ENCODE data around the gene CCDC146. TPM values are rescaled to one million over a fixed set of nuclear protein-coding genes. Genes with fewer than 3 reads are reported as not detected.
"Not testable (repeated sequence)": the region's sequence is repeated elsewhere in the genome, so short reads cannot be mapped to it uniquely, and the experiment has no call there.

The CCDC146 gene
- total RNA-seq, 1 donor from 2014 or later, result 0.79 TPM

DNA sequence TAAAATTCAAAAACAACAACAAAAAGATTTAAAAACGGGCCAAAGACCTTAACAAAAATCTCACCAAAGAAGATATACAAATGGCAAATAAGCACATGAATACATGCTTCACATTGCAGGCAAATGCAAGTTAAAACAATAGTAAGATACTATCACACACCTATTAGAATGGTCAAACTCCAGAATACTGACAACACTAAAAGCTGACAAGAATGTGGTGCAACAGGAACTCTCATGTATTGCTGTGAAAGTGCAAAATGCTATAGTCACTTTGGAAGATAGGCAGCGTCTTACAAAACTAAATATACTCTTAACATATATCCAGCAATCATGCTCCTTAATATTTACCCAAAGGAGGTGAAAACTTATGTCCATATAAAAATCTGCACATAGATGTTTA, 16.3 kb downstream of the CCDC146 start:
- DNase-seq (ENCODE audit: low read depth in 2 of 2), result not testable (repeated sequence)

DNA sequence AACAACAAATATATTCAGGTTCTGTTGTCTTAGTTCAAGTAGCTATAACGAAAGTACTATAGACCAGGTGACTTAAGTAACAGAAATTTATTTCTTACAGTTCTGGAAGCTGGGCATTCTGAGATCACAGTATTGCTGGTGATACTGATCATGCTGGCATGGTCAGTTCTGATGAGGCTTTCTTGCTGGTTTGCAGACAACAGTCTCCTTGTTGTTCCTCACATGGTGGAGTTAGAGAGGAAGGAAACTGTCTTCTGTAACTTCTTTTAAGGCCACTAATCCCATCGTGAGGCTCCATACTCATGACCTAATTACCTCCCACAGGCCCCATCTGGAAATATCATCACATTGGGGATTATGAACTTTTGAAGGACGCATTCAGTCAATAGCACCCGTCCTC, 17.9 kb downstream of the CCDC146 start:
- not testable (repeated sequence) for DNase-seq (ENCODE audit: low read depth in 2 of 2)

DNA sequence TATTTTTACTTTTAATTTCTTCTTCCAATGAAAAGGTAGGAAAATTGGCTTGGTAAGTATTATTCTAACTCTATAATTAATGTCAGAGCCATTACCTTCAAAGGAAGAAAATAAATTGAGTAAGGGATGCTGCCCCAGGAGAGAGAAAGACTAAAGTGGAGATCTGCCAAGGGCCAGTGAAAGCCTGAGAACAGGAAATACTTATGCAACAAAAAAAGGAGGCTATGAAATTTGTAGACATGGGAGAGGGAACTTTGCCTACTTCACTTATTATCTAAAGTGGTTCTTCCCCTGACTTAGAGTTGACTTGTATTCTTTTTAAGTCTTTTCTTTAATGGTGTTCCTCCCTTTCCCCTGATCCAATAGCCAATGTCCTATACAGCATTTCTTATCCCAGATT, 29.8 kb downstream of the CCDC146 start:
- peak in 1 of 2 donors; percentile 34 for DNase-seq (ENCODE audit: low read depth in 2 of 2)

DNA sequence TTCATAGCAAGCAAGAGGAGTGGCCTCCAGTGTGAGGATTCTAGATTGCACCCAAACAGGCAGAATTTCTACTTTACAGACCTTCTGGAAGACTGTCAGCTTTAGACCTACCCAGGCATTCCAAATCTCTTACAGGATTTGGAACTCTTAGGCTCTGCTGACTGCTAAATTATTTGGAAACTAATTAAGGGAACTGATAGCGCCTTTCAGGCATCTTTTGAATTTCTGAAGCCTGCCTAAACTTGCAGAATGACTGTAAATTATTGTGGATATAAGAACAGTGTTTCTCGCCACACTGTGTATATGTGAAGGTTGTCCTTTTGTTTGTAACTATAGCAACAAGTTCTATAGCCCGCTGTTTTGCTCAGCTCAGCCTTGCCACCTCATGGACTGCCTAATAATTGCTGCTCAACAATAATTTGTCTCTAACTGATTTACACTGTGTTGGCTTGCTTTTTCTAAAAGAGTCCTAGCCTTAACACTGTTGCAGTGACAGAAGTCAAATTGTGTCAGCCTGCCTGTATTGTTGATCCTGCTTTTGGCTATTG, 32.6 kb downstream of the CCDC146 start:
- DNase-seq (ENCODE audit: low read depth in 2 of 2), result not testable (repeated sequence)

DNA sequence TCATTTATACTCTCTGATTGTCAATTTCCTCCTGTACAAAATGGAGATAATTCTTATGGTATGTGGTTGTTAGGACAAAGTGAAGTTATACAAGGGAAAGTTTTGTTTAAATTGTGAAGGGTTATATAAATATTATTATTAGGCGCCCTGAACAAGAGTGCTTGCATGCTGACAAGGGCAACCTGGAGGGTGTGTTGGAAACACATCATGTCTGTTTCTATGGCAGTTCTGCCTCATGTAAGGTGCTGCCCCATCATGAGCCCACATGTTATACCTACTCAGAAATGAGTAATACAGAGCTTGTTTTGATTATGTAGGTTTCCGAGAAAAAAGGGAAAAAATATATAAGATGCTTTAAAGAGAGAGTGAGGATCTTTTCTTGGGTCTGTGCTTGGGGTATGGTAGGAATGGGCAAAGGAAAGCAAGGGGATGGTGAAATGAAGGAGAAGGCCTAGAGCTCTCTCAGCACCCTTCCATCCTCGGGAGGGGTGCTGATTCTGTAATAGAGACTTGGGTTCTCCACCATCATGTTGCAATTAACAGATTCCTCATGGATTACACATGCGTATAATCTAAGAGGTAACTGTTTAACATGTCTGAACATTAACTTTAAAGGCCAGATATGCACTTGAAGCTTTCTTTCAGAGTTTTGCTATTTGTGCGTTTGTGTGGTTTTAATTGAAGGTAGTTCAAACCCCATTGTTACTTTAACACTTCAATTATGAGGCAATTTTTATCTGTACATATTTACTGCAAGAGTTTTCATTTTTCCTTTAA, 33.4 kb downstream of the CCDC146 start:
- DNase-seq (ENCODE audit: low read depth in 2 of 2), result peak in 1 of 2 donors; percentile 1

DNA sequence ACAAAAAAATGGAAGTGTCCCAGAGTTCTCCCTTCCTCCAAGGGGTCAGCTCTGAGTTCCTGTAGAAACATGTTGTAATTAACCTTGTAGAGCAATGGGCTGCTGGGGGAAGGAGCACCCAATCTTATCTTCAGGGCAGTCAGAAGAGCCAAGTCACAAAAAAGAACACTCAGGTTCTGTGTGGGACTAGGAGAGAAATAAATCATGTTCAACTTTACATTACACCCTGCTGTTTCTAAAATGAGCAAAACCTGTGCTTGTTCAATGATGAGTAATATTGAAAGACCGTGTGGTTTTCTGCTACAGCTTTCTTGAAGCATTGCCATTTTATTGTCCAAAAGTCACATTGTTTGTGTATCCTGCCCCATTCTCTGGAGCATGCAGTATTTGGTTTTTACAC, 34.6 kb downstream of the CCDC146 start:
- DNase-seq (ENCODE audit: low read depth in 2 of 2), result not testable (repeated sequence)

DNA sequence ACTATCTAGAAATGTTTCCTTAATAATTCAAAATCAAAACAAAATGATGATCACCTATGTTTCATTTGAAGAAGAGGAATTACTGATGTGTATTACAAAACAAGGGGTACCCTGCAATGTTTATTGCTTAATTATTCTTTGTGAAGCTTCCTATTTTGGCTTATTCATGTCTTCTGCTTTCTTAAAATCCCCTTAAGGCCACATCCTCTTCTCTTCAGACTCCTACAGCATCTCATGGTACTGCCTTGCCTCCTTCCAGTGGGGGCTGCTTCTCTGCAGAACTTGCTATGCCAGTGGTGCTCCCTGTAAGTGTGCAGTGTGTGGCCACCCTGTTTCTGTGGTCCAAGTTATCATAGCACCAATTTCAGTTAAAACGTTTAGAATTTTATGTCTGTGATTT, 35.0 kb downstream of the CCDC146 start:
- no peak for DNase-seq (ENCODE audit: low read depth in 2 of 2)

DNA sequence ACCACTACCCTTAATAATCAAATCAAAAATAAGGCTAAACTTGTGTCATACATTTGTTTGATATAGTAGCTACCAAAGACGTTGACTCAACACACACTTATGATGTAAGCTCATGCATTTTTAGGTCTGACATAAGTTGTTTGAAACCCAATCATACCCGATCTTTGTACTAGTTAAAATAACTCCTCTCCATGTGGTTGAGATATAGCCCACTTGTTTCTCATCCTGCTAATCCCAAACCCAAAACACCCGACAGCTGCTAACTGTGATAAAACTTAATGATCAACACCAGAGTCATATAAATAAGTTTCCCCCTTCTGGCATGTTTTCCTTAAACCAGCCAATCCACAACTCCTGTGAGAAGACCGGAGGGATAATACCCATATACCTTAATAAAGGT, 48.7 kb downstream of the CCDC146 start:
- not testable (repeated sequence) for DNase-seq (ENCODE audit: low read depth in 2 of 2)

DNA sequence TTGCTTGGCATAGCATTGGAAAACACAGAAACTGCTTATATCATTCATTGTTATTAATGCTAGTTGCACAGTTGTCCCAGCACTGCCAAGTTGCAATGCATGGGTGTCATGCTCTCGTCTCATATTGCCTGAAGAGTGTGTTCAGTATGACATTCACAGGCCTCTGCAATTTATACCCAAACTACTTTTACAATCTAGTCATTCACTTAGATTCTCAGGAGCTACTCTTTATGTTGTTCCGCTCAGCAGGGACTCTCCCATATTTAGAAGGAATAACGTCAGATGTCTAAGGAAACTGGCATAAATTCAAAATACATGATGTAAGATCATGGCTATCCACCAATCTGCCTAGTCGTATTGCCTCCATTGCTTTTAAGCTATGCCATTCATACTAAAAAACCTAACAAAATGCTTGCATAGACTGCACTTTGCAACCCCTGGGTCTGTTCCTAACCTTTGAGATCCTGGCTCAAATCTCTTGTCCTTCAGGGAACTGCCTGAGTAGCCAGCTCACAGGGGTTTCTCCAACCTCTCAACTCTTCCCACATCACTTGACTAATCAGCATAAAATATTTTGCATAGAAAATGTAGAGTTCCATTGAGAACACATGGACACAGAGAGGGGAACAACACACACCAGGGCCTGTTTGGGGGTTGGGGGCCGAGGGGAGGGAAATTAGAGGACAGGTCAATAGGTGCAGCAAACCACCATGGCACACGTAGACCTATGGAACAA, 50.2 kb downstream of the CCDC146 start:
- not testable (repeated sequence) for DNase-seq (ENCODE audit: low read depth in 2 of 2)

DNA sequence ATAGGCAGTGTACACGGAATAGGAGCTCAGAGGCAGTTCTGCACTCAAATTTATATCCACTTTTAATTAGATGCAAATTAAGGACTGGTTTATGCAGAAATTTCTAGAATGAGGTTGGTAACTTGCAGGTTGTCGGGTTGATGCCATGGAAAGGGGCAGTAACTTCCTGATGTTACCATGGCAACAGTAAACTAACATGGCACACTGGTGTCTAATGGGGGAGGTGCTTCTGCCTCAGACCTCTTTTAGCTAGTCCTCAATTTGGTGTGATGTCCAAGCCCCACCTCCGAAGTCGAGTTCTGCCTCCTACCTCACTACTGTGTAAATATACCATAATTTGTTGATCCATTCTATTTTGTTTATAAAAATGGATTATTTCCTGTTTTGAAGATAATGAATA, 52.0 kb downstream of the CCDC146 start:
- not testable (repeated sequence) for DNase-seq (ENCODE audit: low read depth in 2 of 2)

DNA sequence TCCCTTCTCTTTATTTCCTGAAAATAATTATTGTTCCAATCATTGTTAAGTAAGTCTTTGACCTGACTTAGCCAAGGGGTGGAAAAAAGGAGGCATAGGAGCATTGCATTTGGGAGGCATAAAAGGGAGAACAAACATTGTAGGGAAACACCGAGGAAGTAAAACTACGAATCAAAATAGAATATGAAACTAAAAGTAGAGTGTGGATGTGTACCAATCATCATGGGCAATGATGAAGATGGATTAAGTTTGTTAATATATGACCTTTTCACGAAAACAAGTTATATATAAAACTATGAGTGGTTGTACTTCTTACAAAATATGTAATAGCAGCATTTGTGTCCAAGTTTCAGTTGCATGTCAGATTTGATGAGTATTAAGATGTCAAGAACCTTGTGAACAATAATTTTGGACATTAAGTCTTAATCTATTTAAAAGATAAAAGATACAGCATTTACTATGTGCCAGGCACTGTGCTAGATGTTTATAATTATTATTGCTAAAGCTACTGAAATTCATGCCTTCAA, 52.9 kb downstream of the CCDC146 start:
- DNase-seq (ENCODE audit: low read depth in 2 of 2), result not testable (repeated sequence)

DNA sequence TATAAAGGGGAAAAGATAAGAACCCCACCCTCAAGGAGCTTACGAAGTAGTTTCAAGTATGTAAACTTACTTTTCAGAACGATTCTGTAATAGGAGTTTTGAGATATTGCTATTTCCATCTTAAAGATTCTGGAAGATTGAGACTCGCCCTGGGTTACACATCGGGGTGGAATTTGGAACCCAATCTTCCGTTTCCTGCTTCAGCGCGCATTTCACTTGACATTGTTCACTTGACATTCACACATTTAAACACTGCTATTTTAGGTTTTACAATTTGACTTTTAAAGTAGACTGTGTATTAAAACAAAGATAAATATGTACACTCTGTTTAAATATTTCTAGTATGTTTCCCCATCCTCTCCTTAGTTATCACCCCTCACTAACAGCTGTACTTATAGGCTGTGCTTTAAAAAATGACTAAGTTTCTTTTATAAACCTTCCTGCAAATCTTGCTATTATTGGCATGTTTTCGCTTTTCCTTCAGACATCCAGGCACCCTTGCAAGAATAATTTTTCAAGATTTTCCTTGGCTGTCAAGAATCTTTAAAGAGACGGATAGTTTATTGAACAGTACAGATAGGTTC, 55.0 kb downstream of the CCDC146 start:
- DNase-seq (ENCODE audit: low read depth in 2 of 2), result peak in 1 of 2 donors; percentile 19

DNA sequence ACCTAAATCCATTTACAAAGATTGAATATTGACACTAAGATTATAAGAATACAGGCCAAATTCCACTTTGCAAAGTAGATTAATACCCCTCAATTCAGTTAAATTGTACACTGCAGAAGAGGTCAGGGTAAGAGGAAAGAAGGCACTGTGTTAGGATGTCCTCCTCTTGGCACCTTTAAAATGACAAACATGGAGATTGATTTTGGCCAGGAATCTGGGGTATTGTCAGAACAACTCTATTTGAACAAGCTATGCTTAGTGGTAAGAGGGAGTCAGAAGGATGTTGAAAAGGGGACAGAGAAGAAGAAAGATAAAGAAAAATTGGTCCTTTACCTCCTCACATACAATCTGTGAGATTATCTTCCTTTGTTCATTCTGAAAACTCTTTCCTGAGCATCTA, 55.6 kb downstream of the CCDC146 start:
- not testable (repeated sequence) for DNase-seq (ENCODE audit: low read depth in 2 of 2)

DNA sequence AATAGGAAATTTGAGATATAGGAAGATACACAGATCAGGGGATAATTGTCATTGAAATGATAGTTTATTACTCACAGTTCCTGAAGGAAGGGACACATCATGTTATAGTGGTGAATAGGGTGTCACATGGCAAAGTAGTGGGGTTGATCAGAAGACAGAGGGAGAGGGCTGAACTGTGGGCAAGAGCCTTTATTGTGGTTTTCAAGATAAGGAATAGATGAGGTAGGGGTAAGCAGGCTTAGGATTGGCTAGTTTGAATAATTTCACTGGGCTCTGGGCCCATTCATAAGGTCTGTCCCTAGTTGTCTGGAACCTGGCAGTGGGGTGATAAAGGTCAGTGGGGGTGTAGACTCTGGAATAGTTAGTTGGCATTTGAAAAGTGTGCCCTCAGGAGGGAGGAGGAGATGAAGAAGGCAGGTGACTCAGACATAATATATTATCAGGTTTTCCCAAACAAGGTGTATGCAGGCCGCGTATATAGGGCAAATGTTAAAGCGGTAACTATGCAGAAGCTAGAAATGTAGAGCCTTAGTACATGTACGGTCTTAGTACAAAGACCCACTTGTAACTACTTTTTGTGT, 58.7 kb downstream of the CCDC146 start:
- DNase-seq (ENCODE audit: low read depth in 2 of 2), result no peak

DNA sequence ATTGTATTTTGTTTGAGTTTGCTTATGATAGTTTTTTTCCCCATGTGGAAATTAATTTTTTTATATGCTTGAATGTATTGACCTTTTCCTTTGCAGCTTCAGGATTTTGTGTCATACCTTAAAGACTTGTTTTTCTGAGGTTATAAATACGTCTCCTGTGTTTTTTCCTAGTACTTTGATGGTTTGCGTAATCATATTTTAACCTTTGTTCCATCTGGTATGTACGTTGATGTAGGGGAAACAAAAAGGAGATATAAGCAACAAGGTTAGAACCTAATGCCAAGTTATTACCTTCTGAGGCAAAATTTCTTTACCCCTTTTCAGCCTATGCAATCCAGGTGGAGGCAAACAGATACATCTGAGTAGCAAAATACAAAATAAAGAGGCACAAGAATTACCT, 59.3 kb downstream of the CCDC146 start:
- no peak for DNase-seq (ENCODE audit: low read depth in 2 of 2)

DNA sequence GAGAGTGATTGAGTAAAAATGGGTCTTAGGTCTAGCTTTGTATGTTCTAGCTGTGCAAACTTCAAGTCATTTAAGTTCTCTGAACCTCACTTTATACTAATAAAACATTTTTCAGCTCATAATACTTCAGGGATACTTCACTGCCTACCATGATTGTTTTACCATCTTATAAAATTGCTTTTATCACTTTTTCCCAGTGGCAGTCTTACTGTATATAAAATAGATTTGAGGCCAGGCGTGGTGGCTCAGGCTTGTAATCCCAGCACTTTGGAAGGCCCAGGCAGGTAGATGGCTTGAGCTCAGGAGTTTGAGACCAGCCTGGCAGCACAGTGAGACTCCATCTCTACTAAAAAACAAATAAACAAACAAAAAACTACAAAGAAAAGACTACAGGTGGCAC, 59.8 kb downstream of the CCDC146 start:
- DNase-seq (ENCODE audit: low read depth in 2 of 2), result no peak

DNA sequence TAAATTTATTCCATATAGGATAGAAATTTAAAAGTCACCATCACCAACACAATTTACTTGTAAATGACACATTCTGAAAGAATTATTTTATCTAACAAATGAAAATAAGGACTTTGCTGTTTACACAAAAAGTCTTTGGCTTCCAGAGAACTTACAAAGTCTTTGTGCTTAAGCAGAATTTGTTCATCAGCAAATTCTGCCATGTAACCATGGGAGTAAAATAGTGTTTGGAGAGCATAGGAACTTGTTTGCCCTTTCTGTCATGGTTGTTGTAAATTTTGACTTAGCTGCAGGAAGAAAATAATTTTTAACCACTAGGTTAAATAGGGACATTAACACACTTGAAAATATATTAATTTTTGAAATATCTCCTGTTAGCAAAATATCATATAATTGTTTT, 62.0 kb downstream of the CCDC146 start:
- no peak for DNase-seq (ENCODE audit: low read depth in 2 of 2)

DNA sequence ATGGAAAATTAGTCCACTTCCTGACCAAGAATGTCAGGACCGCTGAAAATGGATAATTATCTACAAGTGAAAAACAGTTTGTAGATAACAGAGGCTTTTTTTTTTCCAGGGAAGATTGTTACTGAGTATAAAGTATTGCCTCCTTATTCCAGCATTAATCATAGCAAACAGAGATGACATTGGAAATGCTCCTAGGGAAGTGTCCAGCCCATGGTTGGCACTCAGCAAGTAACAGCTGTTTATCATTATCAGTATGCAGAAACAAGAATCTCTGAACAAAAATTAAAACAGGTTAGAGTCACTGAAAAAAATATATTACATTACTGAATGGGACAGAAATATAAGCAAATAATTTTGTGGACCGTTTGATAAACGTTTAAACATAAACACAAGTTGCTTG, 62.6 kb downstream of the CCDC146 start:
- no peak for DNase-seq (ENCODE audit: low read depth in 2 of 2)

DNA sequence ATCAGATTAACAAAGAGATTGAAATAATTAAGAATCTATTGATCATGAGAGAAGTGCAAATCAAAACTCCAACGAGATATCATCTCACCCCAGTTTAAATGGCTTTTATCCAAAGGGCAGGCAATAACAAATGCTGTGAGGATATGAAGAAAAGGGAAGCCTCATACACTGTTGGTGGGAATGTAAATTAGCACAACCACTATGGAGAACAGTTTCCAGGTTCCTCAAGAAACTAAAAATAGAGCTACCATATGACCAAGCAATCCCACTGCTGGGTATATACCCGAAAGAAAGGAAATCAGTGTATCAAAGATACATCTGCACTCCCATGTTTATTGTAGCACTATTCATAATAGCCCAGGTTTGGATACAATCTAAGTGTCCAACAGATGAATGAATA, 63.5 kb downstream of the CCDC146 start:
- no peak for DNase-seq (ENCODE audit: low read depth in 2 of 2)

DNA sequence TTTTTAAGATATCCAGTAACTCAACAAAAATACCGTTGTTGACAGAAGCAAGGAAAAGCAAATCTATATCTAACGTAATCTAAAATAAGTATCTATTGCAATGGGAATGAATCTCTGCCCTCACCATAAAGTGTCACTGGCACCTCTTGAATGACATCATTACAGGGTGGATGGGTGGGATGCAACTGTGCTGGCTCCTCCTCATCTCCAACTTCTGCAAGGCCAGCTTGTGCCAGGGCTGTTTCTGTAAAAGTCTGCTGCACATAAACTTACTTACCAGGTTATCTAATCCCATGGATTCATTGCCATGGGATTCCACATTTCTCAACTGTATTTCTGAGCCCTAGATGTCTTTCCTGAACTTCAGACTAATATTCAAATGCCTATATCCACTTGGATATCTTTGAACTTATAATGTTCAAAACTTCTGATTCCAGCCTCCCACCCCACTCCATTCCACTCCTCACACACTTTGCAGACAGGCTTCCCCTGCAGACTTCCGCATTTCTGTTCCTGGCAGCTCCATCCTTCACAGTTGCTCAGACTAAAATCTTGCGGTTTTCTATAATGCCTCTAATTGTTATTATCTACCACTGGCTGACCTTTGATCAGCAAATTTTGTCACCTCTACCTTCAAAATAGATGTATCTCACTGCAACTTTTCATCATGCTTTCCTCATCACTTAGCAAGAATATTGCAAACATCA, 66.5 kb downstream of the CCDC146 start:
- DNase-seq (ENCODE audit: low read depth in 2 of 2), result no peak

DNA sequence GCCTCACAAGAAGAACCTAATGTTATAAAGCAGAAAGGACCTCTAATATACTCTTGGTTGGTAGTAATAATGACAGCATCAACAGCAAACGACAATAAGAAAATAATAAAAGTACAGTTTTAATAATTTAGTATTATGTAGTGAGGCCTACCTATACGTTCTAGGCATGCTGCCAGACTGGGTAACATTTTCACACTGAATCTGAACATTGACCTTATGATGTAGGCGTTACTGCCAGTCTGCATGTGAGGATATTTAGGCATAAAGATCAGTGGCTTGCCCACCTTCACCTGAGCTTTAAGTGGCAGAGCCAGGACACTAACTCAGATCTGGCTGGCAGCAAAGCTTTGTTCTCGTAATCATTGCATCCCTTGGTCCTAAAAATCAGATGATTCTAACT, 74.7 kb downstream of the CCDC146 start:
- DNase-seq (ENCODE audit: low read depth in 2 of 2), result no peak

Measured in lung microvascular endothelial cell (primary cell).